Nasal cavity respiratory epithelium epithelial cell of viscerocranial mucosa (primary cell): ENCODE data around the gene ACACA. TPM values are rescaled to one million over a fixed set of nuclear protein-coding genes. Genes with fewer than 3 reads are reported as not detected.

Experiments
- total RNA-seq: library from RNA; depleted of rRNA; stranded (reverse); fragments of >200 nt; gene quantifications from 2 replicates; pipeline ENCODE4 v1.2.3, GENCODE V29; 2014

ACACA gene
- total RNA-seq = 79.3 and 130 TPM in 2 replicates

GRCh38 chr17:37406635-37407461, at the start of gene ACACA, which contains the start of gene TADA2A:
Gene ACACA, minus strand, starts transcription at chr17:37406836. Its CDS starts 537 bp downstream, at chr17:37406299.
Gene TADA2A, plus strand, starts transcription at chr17:37406886. Its CDS starts 4,480 bp downstream, at chr17:37411366.

GRCh38 chr17:37375706-37376105, 30.9 kb downstream of the ACACA start, which contains the start of gene C17orf78:
Gene C17orf78, plus strand, starts transcription at chr17:37375985. Its CDS starts 108 bp downstream, at chr17:37376093.

Other genes starting within 250 kb of the ACACA start
- gene C17orf78, start 30.9 kb downstream of the ACACA start, total RNA-seq = not detected in 2 replicates
- 19.5 and 21.1 TPM in 2 replicates for gene TADA2A, start 50 bp upstream of the ACACA start, total RNA-seq
- 94.3 and 102 TPM in 2 replicates for gene DUSP14, start 83.1 kb upstream of the ACACA start, total RNA-seq
- gene SYNRG, start 202.6 kb upstream of the ACACA start, total RNA-seq = 9.9 and 25.9 TPM in 2 replicates
- 28.4 and 30.0 TPM in 2 replicates for gene DDX52, start 236.6 kb upstream of the ACACA start, total RNA-seq